Measurements from ENCODE around the gene ROR2. TPM values are rescaled to one million over a fixed set of nuclear protein-coding genes. Genes with fewer than 3 reads are reported as not detected.

The ROR2 gene
- total and polyA plus RNA-seq, 4 experiments from 2014 or later = 0.17 to 0.31 (median 0.29) TPM; not detected in 1

DNA sequence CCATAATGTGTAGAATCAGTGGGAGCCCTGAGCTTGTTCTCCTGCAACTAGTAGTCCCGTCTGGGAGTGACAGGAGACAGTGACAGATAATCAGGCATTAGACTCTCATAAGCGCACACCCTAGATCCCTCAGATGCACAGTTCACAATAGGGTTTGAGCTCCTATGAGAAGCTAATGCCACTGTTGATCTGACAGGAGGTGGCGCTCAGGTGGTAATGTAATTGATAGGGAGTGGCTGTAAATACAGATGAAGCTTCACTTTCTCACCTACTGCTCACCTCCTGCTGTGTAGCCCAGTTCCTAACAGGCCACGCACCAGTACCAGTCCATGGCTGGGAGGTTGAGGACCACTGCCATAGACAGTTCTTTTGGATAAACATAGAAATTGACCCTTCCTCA is 188.7 kb downstream of the ROR2 start:
- H3K27me3 Mint-ChIP-seq = peaks cover 7 to 9% of the 10 kb centered on the region in 2 donors
- no peaks in the 10 kb centered on the region for H3K36me3 Mint-ChIP-seq
- ChIA-PET CTCF (ENCODE audit: partially characterized antibody) (interaction anchor here (4.1 kb wide), 1 partner anchor 11 kb away, joined by 20 read pairs; no protein-coding TSS in a partner anchor), POLR2A (ENCODE audit: partially characterized antibody) (no interaction called here)
- no peak for DNase-seq
- intact Hi-C loops (cut with micrococcal nuclease) = no loop called here
- Histone ChIP-seq H3K4me1 (ENCODE audit: insufficient read depth, low read length) (no peaks in the 10 kb centered on the region), H3K9me3 (ENCODE audit: control insufficient read depth in 1 of 2, low read length in 2 of 2) (no peaks in the 10 kb centered on the region), H3K4me3 (ENCODE audit: low read length in 2 of 2) (no peak overlapping the region), H3K27me3 (ENCODE audit: insufficient read depth, low read length) (no peaks in the 10 kb centered on the region), H3K36me3 (ENCODE audit: insufficient read depth, low read length) (no peaks in the 10 kb centered on the region), H3K27ac (ENCODE audit: low read depth, low read length) (no peak overlapping the region)
- H3K4me3 Mint-ChIP-seq = no peak overlapping the region
- no peaks in the 10 kb centered on the region for H3K4me1 Mint-ChIP-seq
- peaks cover 0 to 25% (median 10%) of the 10 kb centered on the region in 8 donors for H3K9me3 Mint-ChIP-seq
- no peak overlapping the region for H3K27ac Mint-ChIP-seq

DNA sequence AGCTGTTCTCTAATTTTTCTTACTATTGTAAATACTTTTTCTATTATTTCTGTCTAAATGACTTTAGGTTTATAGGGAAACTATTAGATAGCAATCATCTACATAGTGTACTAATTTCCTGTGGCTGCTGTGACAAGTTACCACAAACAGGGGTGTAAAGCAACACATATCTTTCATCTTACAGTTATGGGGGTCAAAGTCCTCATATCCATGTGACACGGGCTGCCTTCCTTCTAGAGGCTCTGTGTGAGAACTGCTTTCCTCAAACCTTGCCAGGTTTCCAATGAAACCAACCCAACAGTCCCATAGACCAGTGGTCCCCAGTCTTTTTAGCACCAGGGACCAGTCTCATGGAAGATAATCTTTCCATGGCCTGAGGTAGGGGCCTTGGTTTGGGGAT is 189.1 kb downstream of the ROR2 start:
- no peaks in the 10 kb centered on the region for H3K36me3 ChIP-seq (ENCODE audit: insufficient read depth, low read length)
- no peak overlapping the region for H3K27ac ChIP-seq (ENCODE audit: low read depth, low read length)
- intact Hi-C loops (cut with micrococcal nuclease) = no loop called here
- CTCF ChIA-PET (ENCODE audit: partially characterized antibody) = interaction anchor here (4.1 kb wide), 1 partner anchor 12 kb away, joined by 20 read pairs; no protein-coding TSS in a partner anchor
- H3K4me1 ChIP-seq (ENCODE audit: insufficient read depth, low read length) = no peaks in the 10 kb centered on the region
- H3K4me3 Mint-ChIP-seq = no peak overlapping the region
- DNase-seq = no peak
- H3K4me3 ChIP-seq (ENCODE audit: low read length in 2 of 2) = no peak overlapping the region
- H3K27me3 Mint-ChIP-seq = peaks cover 6% of the 10 kb centered on the region in 2 donors
- H3K27me3 ChIP-seq (ENCODE audit: insufficient read depth, low read length) = no peaks in the 10 kb centered on the region
- POLR2A ChIA-PET (ENCODE audit: partially characterized antibody) = no interaction called here
- peaks cover 0 to 25% (median 10%) of the 10 kb centered on the region in 8 donors for H3K9me3 Mint-ChIP-seq
- no peaks in the 10 kb centered on the region for H3K9me3 ChIP-seq (ENCODE audit: control insufficient read depth in 1 of 2, low read length in 2 of 2)
- no peaks in the 10 kb centered on the region for H3K36me3 Mint-ChIP-seq
- no peaks in the 10 kb centered on the region for H3K4me1 Mint-ChIP-seq
- no peak overlapping the region for H3K27ac Mint-ChIP-seq

DNA sequence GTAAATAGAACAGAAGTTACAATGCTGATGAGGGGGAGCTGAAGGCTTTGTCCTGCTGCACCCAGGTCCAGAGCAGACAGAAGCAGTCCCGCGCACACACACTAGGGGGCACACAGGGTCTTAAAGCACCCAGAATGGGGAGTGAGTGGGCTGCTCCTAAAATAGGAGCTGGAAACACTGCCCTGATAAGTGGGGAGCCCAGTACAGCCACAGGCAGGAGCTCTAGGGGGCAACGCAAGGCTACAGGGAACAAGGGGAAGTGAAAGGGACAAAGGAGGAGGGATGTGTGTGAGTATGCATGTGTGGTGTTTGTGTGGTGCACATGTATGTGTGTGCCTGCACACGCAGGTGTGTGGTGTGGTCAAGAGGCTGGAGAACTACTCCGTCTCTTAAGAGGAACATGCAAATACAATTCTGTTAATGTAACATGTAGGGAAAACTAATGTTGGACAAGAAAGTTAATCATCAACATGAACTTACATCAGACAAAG is 191.5 kb downstream of the ROR2 start:
- POLR2A ChIA-PET (ENCODE audit: partially characterized antibody) = no interaction called here
- Histone ChIP-seq H3K9me3 (ENCODE audit: control insufficient read depth in 1 of 2, low read length in 2 of 2) (no peaks in the 10 kb centered on the region), H3K36me3 (ENCODE audit: insufficient read depth, low read length) (no peaks in the 10 kb centered on the region), H3K4me1 (ENCODE audit: insufficient read depth, low read length) (no peaks in the 10 kb centered on the region), H3K4me3 (ENCODE audit: low read length in 2 of 2) (no peak overlapping the region), H3K27ac (ENCODE audit: low read depth, low read length) (no peak overlapping the region), H3K27me3 (ENCODE audit: insufficient read depth, low read length) (no peaks in the 10 kb centered on the region)
- no peaks in the 10 kb centered on the region for H3K36me3 Mint-ChIP-seq
- peaks cover 0 to 5% of the 10 kb centered on the region in 2 donors for H3K27me3 Mint-ChIP-seq
- CTCF ChIA-PET (ENCODE audit: partially characterized antibody) = interaction anchor here (0.9 to 4.1 kb wide), 4 partner anchors 14 to 277 kb away, joined by 3 to 20 read pairs (median 5); no protein-coding TSS in a partner anchor
- no peak overlapping the region for H3K4me3 Mint-ChIP-seq
- DNase-seq = no peak
- H3K9me3 Mint-ChIP-seq = peaks cover 0 to 14% (median 6%) of the 10 kb centered on the region in 8 donors
- H3K27ac Mint-ChIP-seq = no peak overlapping the region
- H3K4me1 Mint-ChIP-seq = no peaks in the 10 kb centered on the region
- intact Hi-C loops (cut with micrococcal nuclease) = no loop called here

DNA sequence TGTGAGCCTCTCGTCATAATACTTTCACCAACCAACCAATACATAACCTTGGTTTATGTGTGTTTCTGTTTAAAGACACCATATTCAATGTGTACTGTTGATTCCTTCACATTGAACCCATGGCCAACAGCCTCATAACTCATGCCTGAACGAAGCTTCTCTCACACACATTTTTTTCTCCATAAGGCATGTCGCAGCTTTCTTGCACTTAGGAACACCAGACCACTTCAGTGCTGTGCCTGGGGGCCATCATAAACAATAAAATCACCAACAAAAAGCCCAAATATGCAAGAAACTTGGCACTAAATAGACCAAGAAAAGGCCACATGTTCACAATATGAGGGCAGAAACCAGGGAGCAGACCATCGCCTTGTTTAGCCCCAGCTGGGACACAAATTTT is 192.2 kb downstream of the ROR2 start:
- intact Hi-C loops (cut with micrococcal nuclease) = no loop called here
- ChIA-PET CTCF (ENCODE audit: partially characterized antibody) (interaction anchor here (1.1 to 4.1 kb wide), 3 partner anchors 15 to 278 kb away, joined by 3 to 20 read pairs (median 7); no protein-coding TSS in a partner anchor), POLR2A (ENCODE audit: partially characterized antibody) (no interaction called here)
- peaks cover 0 to 14% (median 5%) of the 10 kb centered on the region in 8 donors for H3K9me3 Mint-ChIP-seq
- no peak overlapping the region for H3K27ac Mint-ChIP-seq
- H3K36me3 Mint-ChIP-seq = no peaks in the 10 kb centered on the region
- no peak overlapping the region for H3K4me3 Mint-ChIP-seq
- H3K4me1 Mint-ChIP-seq = no peaks in the 10 kb centered on the region
- Histone ChIP-seq H3K9me3 (ENCODE audit: control insufficient read depth in 1 of 2, low read length in 2 of 2) (no peaks in the 10 kb centered on the region), H3K4me3 (ENCODE audit: low read length in 2 of 2) (no peak overlapping the region), H3K36me3 (ENCODE audit: insufficient read depth, low read length) (no peaks in the 10 kb centered on the region), H3K27ac (ENCODE audit: low read depth, low read length) (no peak overlapping the region), H3K4me1 (ENCODE audit: insufficient read depth, low read length) (no peaks in the 10 kb centered on the region), H3K27me3 (ENCODE audit: insufficient read depth, low read length) (no peaks in the 10 kb centered on the region)
- DNase-seq = no peak
- peaks cover 0 to 5% of the 10 kb centered on the region in 2 donors for H3K27me3 Mint-ChIP-seq

DNA sequence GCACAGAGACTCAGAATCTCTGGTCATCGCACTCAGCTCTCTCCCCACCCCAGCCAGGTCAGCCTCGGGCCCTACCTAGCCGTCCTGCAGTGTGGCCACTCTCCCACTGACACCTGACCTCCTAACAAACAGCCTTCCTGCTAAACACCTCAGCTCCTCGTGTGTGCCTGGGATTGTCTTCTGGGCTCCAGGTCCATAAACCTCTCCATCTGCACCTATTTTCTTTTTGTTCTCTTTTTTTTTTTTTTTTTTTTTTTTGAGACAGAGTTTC is 193.6 kb downstream of the ROR2 start:
- H3K27me3 ChIP-seq (ENCODE audit: insufficient read depth, low read length) = no peaks in the 10 kb centered on the region
- CTCF ChIA-PET (ENCODE audit: partially characterized antibody) = interaction anchor here (0.7 kb wide), 2 partner anchors 110 to 235 kb away, joined by 3 read pairs; no protein-coding TSS in a partner anchor
- H3K4me3 ChIP-seq (ENCODE audit: low read length in 2 of 2) = no peak overlapping the region
- no peaks in the 10 kb centered on the region for H3K9me3 ChIP-seq (ENCODE audit: control insufficient read depth in 1 of 2, low read length in 2 of 2)
- DNase-seq = no peak
- Mint-ChIP-seq H3K4me3 (no peak overlapping the region), H3K27me3 (peaks cover 0 to 5% of the 10 kb centered on the region in 2 donors), H3K9me3 (peaks cover 0 to 4% (median under 1%) of the 10 kb centered on the region in 8 donors), H3K27ac (no peak overlapping the region), H3K36me3 (no peaks in the 10 kb centered on the region), H3K4me1 (no peaks in the 10 kb centered on the region)
- H3K36me3 ChIP-seq (ENCODE audit: insufficient read depth, low read length) = no peaks in the 10 kb centered on the region
- POLR2A ChIA-PET (ENCODE audit: partially characterized antibody) = no interaction called here
- no peaks in the 10 kb centered on the region for H3K4me1 ChIP-seq (ENCODE audit: insufficient read depth, low read length)
- no peak overlapping the region for H3K27ac ChIP-seq (ENCODE audit: low read depth, low read length)
- intact Hi-C loops (cut with micrococcal nuclease) = no loop called here

DNA sequence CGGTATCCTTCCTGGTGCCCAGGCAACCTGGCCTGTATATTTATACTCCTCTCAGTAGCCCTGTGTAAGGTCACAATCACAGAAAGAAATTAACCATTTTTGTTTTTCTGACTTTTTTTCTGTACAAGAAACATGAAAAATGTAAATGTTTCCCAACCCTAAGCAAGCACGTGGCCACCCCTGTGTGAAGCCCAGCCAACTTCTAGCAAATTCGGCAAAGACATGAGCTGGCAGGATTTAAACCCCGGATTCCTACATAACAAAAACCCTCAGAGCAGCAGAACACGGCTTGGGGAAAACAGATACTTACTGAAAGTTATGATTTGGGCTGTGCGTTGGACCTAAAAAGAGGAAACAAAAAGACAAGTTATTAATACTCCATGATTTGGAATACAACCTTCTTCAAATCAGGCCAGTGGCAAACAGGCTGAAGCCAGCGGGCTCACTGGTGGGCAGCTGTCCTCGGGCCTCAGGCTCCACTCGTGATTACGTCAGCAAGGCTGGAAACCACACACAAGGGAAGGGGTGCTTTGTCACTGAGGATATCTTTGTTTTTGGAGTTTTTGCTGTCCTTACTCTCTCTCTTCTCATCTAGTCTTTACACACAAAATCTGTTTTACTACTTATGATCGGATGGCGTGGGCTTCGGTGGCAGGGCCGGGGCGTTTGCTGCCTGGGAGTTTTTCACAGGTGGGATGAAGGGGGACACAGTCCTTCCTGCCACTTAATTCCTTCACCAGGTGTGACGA is 194.1 kb downstream of the ROR2 start:
- no peaks in the 10 kb centered on the region for H3K9me3 ChIP-seq (ENCODE audit: control insufficient read depth in 1 of 2, low read length in 2 of 2)
- no peak overlapping the region for H3K27ac ChIP-seq (ENCODE audit: low read depth, low read length)
- no peaks in the 10 kb centered on the region for H3K4me1 Mint-ChIP-seq
- H3K4me3 Mint-ChIP-seq = no peak overlapping the region
- no peaks in the 10 kb centered on the region for H3K36me3 Mint-ChIP-seq
- H3K36me3 ChIP-seq (ENCODE audit: insufficient read depth, low read length) = no peaks in the 10 kb centered on the region
- H3K4me1 ChIP-seq (ENCODE audit: insufficient read depth, low read length) = no peaks in the 10 kb centered on the region
- peaks cover 0 to 2% (median 0%) of the 10 kb centered on the region in 8 donors for H3K9me3 Mint-ChIP-seq
- no peak overlapping the region for H3K27ac Mint-ChIP-seq
- ChIA-PET POLR2A (ENCODE audit: partially characterized antibody) (no interaction called here), CTCF (ENCODE audit: partially characterized antibody) (interaction anchor here (0.7 kb wide), 1 partner anchor 111 kb away, joined by 3 read pairs; no protein-coding TSS in a partner anchor)
- intact Hi-C loops (cut with micrococcal nuclease) = no loop called here
- H3K27me3 Mint-ChIP-seq = peaks cover 0 to 5% of the 10 kb centered on the region in 2 donors
- no peaks in the 10 kb centered on the region for H3K27me3 ChIP-seq (ENCODE audit: insufficient read depth, low read length)
- H3K4me3 ChIP-seq (ENCODE audit: low read length in 2 of 2) = no peak overlapping the region
- no peak for DNase-seq

DNA sequence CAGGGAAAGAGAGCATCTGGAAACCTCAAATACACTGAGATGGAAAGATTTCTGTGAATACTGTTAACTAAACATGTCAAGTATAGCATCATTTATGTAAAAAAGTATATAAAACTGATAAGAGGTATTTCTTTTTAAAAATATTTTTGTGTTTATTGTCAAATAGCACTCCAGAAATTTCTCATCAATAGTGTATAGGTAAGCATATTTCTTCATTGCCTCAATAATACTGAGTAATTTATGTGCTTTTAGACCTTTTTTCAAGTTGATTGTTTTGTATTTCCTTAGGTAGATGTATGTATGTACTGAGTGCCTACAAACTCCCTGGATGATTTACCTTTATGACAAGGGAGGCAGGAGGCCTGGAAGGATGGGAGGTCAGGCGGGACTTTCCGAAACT is 196.3 kb downstream of the ROR2 start:
- no peak overlapping the region for H3K4me3 ChIP-seq (ENCODE audit: low read length in 2 of 2)
- no peaks in the 10 kb centered on the region for H3K4me1 Mint-ChIP-seq
- intact Hi-C loops (cut with micrococcal nuclease) = no loop called here
- no peak overlapping the region for H3K27ac Mint-ChIP-seq
- H3K27ac ChIP-seq (ENCODE audit: low read depth, low read length) = no peak overlapping the region
- no peak overlapping the region for H3K4me3 Mint-ChIP-seq
- H3K27me3 Mint-ChIP-seq = peaks cover 1 to 5% of the 10 kb centered on the region in 2 donors
- H3K9me3 Mint-ChIP-seq = peaks cover 0 to 2% (median 0%) of the 10 kb centered on the region in 8 donors
- ChIA-PET CTCF (ENCODE audit: partially characterized antibody) (no interaction called here), POLR2A (ENCODE audit: partially characterized antibody) (no interaction called here)
- H3K4me1 ChIP-seq (ENCODE audit: insufficient read depth, low read length) = no peaks in the 10 kb centered on the region
- no peak for DNase-seq
- H3K36me3 Mint-ChIP-seq = no peaks in the 10 kb centered on the region
- no peaks in the 10 kb centered on the region for H3K27me3 ChIP-seq (ENCODE audit: insufficient read depth, low read length)
- H3K9me3 ChIP-seq (ENCODE audit: control insufficient read depth in 1 of 2, low read length in 2 of 2) = no peaks in the 10 kb centered on the region
- no peaks in the 10 kb centered on the region for H3K36me3 ChIP-seq (ENCODE audit: insufficient read depth, low read length)
